GM13977 (cell line): ENCODE results near the gene RNF10.
A peak's percentile ranks its signal among the peaks of the same experiment; 100 is the strongest.
"Not testable (repeated sequence)": the region's sequence is repeated elsewhere in the genome, so short reads cannot be mapped to it uniquely, and the experiment has no call there.

Source experiments
- DNase-seq: peaks from one replicate; pipeline ENCODE4 v3.0.0; 2012; ENCODE audit warnings: low spot score
- in situ Hi-C: fragments of 300-500 bp; cut with MboI; formaldehyde crosslinking; loops from one replicate; pipeline ENCODE4 v1.12.0; 2022; ENCODE audit warnings: low sequenced_read_pairs, low pct_unique_long_range_greater_than_20kb, mixed read lengths, inconsistent platforms; ENCODE audit not compliant: unreplicated experiment
- TF ChIP-seq, protein P1 (sequence below): IDR thresholded peaks from 2 replicates; pipeline ENCODE4 v1.5.1; 2012; ENCODE audit warnings: mild to moderate bottlenecking, control low read depth; ENCODE audit not compliant: insufficient read depth; ENCODE audit errors: extremely low read depth, missing control alignments

Gene RNF10

DNA sequence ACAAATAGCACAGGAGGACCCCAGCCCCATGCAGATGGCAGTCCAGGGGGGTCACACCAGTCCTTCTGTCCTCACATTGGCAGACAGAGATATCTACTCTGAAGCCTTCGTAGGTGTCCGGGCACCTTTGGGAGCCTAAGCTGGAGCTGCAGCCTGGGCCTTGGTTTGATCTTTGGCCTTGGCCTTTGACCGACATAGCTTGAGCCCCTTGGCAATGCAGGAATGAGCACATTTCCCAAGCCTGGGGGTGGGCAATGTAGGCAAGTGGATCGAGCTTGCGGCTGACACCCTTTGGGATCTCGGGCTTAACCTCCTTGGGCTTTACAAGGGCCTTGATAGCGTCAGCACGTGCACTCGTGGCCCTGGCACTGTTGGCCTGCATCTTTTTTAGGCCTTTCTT lies 11.6 kb upstream of the RNF10 start:
- in situ Hi-C loops, result no loop called here

DNA sequence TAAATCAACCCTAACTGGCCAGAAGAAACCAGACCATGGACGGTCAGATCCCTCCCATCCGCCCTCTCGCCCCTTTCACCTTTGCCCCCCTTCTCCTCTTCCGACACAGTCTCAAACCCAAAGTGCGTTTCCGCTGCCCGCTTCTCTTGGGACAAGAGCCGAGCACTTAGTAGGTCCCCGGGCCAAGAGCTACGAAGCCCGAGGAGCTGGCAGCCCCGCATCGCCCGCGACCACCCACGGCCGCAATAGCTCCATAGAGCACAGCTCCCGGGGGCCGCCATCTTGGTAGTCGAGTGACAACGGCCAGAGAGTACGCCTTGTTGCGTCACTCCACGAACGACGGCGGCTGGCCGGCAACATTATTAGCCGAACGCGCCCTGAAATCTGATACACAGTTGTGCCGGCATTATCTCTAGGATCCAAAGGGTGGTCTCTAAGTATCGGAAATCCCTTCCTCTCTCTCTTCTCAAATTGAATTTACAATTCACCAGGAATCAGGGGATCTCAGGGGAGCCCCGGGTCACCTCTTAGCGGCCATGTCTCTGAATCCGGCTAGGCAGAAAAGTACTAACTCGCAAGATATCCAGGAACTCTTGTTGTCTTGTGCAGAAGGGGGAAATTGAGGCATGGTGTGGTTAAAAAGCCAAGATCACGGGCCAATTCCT lies 5.2 kb upstream of the RNF10 start, which contains the start of gene COQ5:
COQ5 (minus strand) TSS at position 298 of the 665 bp plus-strand sequence; CDS start at position 281, 17 bp downstream.
- TF ChIP-seq, protein P1, sequence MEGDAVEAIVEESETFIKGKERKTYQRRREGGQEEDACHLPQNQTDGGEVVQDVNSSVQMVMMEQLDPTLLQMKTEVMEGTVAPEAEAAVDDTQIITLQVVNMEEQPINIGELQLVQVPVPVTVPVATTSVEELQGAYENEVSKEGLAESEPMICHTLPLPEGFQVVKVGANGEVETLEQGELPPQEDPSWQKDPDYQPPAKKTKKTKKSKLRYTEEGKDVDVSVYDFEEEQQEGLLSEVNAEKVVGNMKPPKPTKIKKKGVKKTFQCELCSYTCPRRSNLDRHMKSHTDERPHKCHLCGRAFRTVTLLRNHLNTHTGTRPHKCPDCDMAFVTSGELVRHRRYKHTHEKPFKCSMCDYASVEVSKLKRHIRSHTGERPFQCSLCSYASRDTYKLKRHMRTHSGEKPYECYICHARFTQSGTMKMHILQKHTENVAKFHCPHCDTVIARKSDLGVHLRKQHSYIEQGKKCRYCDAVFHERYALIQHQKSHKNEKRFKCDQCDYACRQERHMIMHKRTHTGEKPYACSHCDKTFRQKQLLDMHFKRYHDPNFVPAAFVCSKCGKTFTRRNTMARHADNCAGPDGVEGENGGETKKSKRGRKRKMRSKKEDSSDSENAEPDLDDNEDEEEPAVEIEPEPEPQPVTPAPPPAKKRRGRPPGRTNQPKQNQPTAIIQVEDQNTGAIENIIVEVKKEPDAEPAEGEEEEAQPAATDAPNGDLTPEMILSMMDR, result no peak
- DNase-seq, result peak; percentile 86
- in situ Hi-C loops, result no loop called here

More for the DNA sequence above, 11.6 kb upstream of the RNF10 start:
- DNase-seq, result no peak
- TF ChIP-seq, protein P1, result no peak

DNA sequence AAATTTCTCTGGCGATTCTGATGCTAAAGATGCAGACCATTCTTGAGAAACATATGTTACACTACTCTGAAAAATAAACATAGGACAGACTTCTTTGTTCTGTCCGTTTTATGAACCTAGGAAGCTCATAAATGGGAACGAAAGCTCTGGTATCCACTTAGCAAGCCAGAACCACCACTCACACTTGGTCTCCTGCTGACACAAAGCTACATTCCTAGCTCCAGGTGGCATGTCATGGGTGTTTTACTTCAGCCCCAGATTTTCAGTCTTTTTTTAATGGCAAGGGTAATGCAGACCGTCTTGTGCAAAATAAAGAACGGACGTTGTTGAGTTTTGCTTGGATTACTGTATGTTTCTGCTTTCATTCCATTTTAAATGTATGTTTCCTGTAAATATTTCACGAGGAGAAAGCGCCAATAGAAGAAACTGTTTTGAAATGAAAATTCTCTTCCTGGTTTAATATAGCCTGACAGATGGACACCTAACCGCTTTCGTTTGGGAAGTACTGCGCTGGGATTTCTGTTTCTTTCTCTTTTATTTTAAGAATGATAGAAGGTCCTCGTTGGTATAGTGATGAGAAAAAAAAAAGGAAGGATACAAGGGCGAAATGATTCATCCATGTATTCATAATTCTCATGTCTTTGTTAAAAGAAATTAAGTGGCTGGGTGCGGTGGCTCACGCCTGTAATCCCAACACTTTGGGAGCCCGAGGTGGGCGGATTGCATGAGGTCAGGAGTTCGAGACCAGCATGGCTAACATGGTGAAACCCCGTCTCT lies 4.3 kb upstream of the RNF10 start:
- TF ChIP-seq, protein P1, result no peak
- peak; percentile 30 for DNase-seq
- in situ Hi-C loops, result no loop called here

DNA sequence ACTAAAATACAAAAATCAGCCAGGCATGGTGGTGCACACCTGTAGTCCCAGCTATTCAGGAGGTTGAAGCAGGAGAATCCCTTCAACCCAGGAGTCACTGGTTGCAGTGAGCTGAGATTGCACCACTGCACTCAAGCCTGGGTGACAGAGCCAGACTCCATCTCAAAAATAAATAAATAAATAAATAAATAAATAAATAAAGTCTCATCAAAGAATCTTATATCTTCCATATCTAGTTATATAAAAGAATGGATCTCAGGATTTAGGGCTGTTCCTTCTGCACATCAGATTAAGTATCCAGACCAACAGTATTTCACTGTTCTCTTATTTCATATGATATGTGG lies 3.8 kb upstream of the RNF10 start:
- in situ Hi-C loops, DNase-seq: not testable (repeated sequence)

DNA sequence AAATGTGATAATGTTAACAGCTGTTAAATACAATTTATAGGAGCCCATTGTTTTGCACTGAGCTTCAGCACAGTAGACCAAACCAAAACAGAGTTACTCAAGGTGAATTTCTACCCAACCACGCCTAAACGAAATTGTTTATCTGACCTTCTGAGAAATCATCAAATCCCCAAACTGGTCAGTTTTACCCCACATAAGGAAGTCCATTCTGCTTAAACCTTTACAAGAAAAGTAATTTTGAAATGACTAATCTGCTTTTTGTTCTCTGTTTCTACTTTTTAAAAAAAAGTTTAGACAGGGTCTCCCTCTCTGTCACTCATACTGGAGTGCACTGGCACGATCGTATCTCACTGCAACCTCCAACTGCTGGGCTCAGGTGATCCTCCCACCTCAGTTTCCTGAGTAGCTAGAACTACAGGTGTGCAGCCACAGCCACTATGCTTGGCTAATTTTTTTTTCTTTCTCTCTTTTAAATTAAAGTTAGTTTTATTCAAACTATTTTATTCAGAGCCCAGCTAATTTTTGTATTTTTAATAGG lies 1.4 kb upstream of the RNF10 start:
- TF ChIP-seq, protein P1, result no peak

DNA sequence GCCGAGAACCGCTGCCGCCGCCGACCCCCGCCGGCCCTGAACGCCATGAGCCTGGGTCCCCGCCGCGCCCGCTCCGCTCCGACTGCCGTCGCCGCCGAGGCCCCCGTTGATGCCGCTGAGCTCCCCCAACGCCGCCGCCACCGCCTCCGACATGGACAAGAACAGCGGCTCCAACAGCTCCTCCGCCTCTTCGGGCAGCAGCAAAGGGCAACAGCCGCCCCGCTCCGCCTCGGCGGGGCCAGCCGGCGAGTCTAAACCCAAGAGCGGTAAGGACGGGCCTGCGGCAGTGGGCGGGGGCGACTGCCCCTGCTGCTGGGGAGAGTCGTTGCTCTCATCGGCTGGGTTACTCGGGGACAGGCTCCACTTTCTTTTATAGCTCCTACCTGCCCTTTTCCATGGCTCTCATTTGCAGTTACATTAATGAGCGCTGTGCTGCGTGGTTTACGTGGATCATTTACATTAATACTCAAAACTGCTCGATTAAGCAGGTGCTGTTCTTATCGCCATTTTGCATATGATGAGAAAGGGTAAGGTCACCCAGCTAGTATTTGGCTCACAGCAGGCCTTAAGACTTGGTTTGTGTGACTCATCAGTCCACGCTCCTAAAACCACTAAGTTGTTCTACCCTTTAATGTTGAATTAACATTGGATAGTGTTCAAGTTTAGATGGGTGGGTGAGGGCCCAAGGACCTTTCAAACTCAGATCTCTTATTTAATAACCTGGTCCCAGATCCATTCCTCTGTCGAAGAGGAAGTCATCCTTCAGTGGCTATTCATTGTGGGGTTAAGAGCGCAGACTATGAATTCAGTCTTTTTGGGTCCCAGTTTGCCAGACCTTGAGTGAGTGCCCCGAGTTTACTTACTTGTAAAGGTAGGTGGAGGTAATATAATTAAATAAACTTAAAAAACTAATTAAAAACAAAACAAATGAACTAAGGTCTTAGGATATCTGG lies 823 bp downstream of the RNF10 start:
- in situ Hi-C loops, result no loop called here
- peak; percentile 77 for DNase-seq
- TF ChIP-seq, protein P1, result peak; percentile 15

More for the DNA sequence above, 1.4 kb upstream of the RNF10 start:
- peak; percentile 52 for DNase-seq
- in situ Hi-C loops, result no loop called here
